ENCODE data around the gene MEGF6.
A peak's percentile ranks its signal among the peaks of the same experiment; 100 is the strongest.
"Not testable (repeated sequence)": the region's sequence is repeated elsewhere in the genome, so short reads cannot be mapped to it uniquely, and the experiment has no call there.

The MEGF6 gene

GRCh38 chr1:3577300-3577699 is 34.0 kb downstream of the MEGF6 start:
- Mint-ChIP-seq H3K4me3 (peak overlapping the region in 1 of 2 donors; percentile 13), H3K9me3 (peaks cover 0 to 3% of the 10 kb centered on the region in 2 donors), H3K27me3 (peaks cover 4 to 9% of the 10 kb centered on the region in 2 donors), H3K36me3 (peaks cover 0 to 3% of the 10 kb centered on the region in 2 donors), H3K4me1 (peaks cover 14 to 18% of the 10 kb centered on the region in 2 donors), H3K27ac (no peak overlapping the region)
- peak; percentile 35 to 61 for ATAC-seq (replicated peaks)
- DNase-seq = no peak

GRCh38 chr1:3575993-3576392 is 35.3 kb downstream of the MEGF6 start:
- no peak for ATAC-seq (replicated peaks)
- Mint-ChIP-seq H3K4me1 (peaks cover 14 to 18% of the 10 kb centered on the region in 2 donors), H3K36me3 (peaks cover 0 to 3% of the 10 kb centered on the region in 2 donors), H3K4me3 (no peak overlapping the region), H3K9me3 (peaks cover 0 to 3% of the 10 kb centered on the region in 2 donors), H3K27ac (no peak overlapping the region), H3K27me3 (peaks cover 4 to 9% of the 10 kb centered on the region in 2 donors)
- DNase-seq = no peak

DNA sequence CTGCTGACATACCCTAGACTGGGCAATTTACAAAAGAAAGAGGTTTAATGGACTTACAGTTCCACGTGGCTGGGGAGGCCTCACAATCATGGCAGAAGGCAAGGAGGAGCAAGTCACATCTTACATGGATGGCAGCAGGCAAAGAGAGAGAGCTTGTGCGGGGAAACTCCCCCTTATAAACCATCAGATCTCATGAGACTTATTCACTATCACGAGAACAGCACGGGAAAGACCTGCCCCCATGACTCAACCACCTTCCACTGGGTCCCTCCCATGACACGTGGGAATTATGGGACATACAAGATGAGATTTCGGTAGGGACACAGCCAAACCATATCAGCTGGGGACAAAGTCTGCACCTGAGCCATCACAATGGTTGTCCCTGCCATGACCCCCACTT is 35.8 kb downstream of the MEGF6 start:
- ATAC-seq (replicated peaks); H3K9me3 Mint-ChIP-seq; H3K36me3 Mint-ChIP-seq; H3K4me3 Mint-ChIP-seq; H3K27ac Mint-ChIP-seq; DNase-seq; H3K27me3 Mint-ChIP-seq: not testable (repeated sequence)
- peaks cover 18 to 23% of the 10 kb centered on the region in 2 donors for H3K4me1 Mint-ChIP-seq

DNA sequence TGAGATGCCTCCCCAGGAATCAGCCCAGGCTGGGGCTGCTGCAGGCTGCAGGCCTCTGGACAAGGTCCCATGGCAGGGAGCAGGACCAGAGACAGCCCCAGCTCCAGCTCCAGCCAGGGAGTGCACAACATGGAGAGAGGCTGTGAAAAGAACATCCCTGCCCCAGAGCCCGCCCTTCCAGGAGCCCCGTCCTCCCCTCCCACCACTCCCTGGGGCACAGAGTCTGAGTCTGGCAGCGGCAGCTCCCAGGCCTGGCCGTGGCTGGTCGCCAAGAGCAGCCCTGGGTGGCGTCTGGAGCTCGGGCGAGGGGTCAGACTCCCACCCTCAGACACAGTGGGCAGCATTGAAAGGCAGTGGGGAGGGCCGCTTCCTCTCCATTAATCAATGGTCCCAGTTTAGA is 37.8 kb downstream of the MEGF6 start:
- ATAC-seq (replicated peaks) (no peak), DNase-seq (no peak)
- Mint-ChIP-seq H3K27me3 (no peaks in the 10 kb centered on the region), H3K27ac (no peak overlapping the region), H3K4me1 (peaks cover 22 to 29% of the 10 kb centered on the region in 2 donors), H3K4me3 (no peak overlapping the region), H3K9me3 (peaks cover 0 to 3% of the 10 kb centered on the region in 2 donors), H3K36me3 (peaks cover 0 to 3% of the 10 kb centered on the region in 2 donors)

- ATAC-seq (replicated peaks); H3K27ac Mint-ChIP-seq; H3K4me3 Mint-ChIP-seq; DNase-seq; H3K9me3 Mint-ChIP-seq; H3K36me3 Mint-ChIP-seq; H3K27me3 Mint-ChIP-seq: not testable (repeated sequence)
- peaks cover 18 to 21% of the 10 kb centered on the region in 2 donors for H3K4me1 Mint-ChIP-seq
Observed at GRCh38 chr1:3572638-3573037, 38.7 kb downstream of the MEGF6 start.

DNA sequence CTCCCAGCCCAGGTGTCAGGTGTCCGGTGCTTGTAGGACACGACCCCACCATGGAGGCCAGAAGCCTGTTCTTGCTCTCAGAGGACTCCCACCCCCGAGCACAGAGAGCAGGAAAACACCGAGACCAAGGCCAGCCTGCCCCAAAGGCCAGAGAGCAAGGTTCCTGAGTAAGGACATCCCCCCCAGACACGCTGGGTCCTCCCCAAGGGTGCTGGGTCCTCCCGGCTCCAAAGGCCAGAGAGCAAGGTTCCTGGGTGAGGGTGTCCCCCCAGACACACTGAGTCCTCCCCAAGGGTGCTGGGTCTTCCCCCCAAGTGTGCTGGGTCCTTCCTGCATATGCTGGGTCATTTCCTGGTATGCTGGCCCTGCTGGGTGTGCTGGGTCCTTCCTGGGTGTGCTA is 40.0 kb downstream of the MEGF6 start:
- Mint-ChIP-seq H3K9me3 (peaks cover 0 to 3% of the 10 kb centered on the region in 2 donors), H3K4me3 (no peak overlapping the region), H3K4me1 (peaks cover 10 to 12% of the 10 kb centered on the region in 2 donors), H3K36me3 (no peaks in the 10 kb centered on the region), H3K27me3 (no peaks in the 10 kb centered on the region), H3K27ac (no peak overlapping the region)
- no peak for DNase-seq
- ATAC-seq (replicated peaks) = no peak

DNA sequence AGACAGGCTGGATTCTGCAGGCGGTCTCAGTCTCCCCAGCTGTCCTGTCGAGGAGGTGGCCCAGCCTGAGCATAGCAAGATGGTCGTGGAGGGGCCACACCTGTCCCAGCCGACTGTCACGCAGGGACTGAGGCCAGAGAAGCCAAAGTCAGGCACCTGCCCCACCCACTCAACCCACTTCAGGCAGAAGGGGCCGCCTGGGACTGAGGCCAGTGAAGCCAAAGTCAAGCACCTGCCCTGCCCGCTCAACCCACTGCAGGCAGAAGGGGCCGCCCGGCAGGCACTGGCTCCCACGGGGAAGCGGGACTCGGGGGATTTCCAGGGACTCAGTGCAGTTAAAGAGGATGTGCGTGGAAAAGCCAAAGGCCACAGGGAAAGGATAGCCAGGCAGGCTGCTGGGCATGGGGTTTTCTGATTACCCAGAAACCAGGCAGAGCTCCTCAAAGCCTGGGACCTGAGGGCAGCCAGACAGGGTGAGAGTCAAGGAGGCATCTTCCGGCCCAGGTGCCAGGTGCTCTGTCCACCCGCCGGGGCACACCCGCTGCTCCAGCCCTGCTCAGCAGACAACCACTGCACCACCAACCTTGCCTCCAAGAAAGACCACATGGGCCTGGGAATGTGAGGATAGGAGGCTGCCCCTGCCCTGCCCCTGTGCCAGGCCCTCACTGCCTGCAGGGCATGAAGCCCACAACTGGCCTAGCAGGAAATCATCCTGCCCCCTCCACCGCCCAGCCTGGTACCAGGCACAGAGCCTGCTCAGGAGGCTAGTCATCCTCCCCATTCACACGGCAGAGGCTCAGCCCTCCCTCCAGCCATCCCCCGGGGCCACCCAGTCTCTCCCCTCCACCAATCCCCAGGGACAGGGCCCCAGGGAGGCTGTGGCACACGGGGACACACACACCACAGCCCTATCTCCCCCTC is 41.0 kb downstream of the MEGF6 start:
- Mint-ChIP-seq H3K4me1 (peaks cover 10 to 12% of the 10 kb centered on the region in 2 donors), H3K27ac (no peak overlapping the region), H3K9me3 (peaks cover 0 to under 1% of the 10 kb centered on the region in 2 donors), H3K4me3 (no peak overlapping the region), H3K27me3 (peaks cover 0 to under 1% of the 10 kb centered on the region in 2 donors), H3K36me3 (no peaks in the 10 kb centered on the region)
- ATAC-seq (replicated peaks) = peak; percentile 74 to 86
- DNase-seq = peak; percentile 45

DNA sequence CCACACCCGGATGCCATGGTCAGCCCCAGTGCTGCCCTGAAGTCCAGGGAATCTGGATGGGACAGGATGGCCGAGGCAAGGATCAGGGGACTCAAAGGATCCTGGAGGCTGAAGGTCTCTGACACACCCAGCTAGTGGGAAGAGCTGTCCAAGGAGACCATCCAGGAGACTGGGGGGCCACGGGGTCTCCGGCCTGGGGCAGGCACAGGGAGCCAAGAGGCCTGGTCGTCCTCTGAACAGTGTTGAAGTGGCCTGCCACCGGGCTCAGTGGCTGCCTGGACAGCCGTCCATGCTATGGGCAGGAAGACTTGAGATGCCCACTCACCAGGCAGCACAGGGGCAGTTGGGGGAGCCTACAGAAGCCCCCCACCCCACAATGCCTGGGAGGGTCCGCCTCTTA is 41.9 kb downstream of the MEGF6 start:
- Mint-ChIP-seq H3K27ac (no peak overlapping the region), H3K9me3 (no peaks in the 10 kb centered on the region), H3K27me3 (peaks cover 4 to 6% of the 10 kb centered on the region in 2 donors), H3K36me3 (no peaks in the 10 kb centered on the region), H3K4me3 (no peak overlapping the region), H3K4me1 (peaks cover 10 to 16% of the 10 kb centered on the region in 2 donors)
- no peak for DNase-seq
- no peak for ATAC-seq (replicated peaks)

DNA sequence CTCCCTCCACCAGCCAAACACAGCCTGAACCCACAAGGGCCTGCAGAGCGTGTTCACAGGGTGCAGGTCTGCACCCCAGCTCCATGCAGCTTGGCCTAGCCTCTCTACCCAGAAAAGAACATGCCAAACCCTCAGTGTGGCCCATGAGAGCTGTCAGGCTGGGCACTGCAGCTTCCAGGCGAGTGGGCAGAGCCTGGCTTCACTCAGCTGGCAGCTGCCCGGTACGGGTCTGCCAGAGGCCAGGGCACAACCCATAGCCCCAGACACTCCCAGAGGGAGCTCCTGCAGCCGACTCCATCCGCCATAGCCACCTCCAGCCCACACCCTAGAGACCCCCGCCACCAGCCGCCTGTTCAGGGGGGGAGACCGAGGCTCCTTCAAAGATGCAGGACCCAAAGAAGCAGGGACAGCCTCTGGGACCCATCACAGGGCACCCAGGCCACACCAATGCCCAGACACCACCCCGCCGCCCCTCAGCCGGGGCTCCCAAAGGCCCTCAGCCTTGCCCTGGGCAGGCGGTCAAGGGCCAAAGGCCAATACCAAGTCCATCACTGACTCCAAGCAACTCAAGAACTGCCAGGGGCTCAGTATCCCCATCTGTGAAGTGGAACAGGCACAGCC is 42.4 kb downstream of the MEGF6 start:
- ATAC-seq (replicated peaks) = no peak
- Mint-ChIP-seq H3K9me3 (no peaks in the 10 kb centered on the region), H3K27ac (no peak overlapping the region), H3K36me3 (no peaks in the 10 kb centered on the region), H3K27me3 (peaks cover 4 to 6% of the 10 kb centered on the region in 2 donors), H3K4me3 (no peak overlapping the region), H3K4me1 (peaks cover 10 to 16% of the 10 kb centered on the region in 2 donors)
- no peak for DNase-seq

- ATAC-seq (replicated peaks) (no peak), DNase-seq (no peak)
- Mint-ChIP-seq H3K27me3 (peaks cover 4 to 6% of the 10 kb centered on the region in 2 donors), H3K4me1 (peaks cover 10 to 16% of the 10 kb centered on the region in 2 donors), H3K4me3 (no peak overlapping the region), H3K9me3 (no peaks in the 10 kb centered on the region), H3K27ac (no peak overlapping the region), H3K36me3 (no peaks in the 10 kb centered on the region)
Observed at GRCh38 chr1:3566951-3567804, 44.1 kb downstream of the MEGF6 start.

- Mint-ChIP-seq H3K4me1 (peaks cover 10 to 16% of the 10 kb centered on the region in 2 donors), H3K36me3 (no peaks in the 10 kb centered on the region), H3K27me3 (peaks cover 4 to 6% of the 10 kb centered on the region in 2 donors), H3K9me3 (no peaks in the 10 kb centered on the region), H3K4me3 (no peak overlapping the region), H3K27ac (no peak overlapping the region)
- ATAC-seq (replicated peaks) = no peak
- DNase-seq = no peak
Observed at GRCh38 chr1:3566003-3566885, 45.1 kb downstream of the MEGF6 start.

GRCh38 chr1:3564921-3565831 is 46.1 kb downstream of the MEGF6 start:
- Mint-ChIP-seq H3K4me3 (no peak overlapping the region), H3K4me1 (peaks cover 3 to 8% of the 10 kb centered on the region in 2 donors), H3K9me3 (no peaks in the 10 kb centered on the region), H3K36me3 (no peaks in the 10 kb centered on the region), H3K27ac (no peak overlapping the region), H3K27me3 (peaks cover 4 to 6% of the 10 kb centered on the region in 2 donors)
- ATAC-seq (replicated peaks) (peak; percentile 64 to 72), DNase-seq (peak; percentile 15)
